ENCODE measurements around the gene TBCD.

Gene TBCD

DNA sequence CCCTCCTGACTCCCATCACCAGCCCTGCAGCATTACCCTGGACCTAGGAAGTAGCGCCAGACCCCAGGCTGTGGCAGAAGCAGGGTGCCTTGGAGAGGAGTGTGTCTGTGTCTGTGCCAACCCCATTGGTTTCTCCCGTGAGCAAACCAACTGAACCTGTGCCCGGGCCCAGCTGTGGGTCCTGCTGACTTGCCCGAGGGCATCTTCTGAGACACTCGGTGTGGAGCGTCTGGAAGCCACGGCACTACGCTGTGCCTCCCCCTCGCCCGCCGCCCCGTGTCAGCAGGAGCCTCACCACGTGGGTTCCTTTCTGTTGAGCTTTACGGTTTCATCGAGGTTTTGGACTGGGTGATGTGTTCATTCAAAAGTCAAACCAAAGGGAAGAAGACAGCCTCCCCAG, 60.2 kb downstream of the TBCD start:
- no peak for DNase-seq

DNA sequence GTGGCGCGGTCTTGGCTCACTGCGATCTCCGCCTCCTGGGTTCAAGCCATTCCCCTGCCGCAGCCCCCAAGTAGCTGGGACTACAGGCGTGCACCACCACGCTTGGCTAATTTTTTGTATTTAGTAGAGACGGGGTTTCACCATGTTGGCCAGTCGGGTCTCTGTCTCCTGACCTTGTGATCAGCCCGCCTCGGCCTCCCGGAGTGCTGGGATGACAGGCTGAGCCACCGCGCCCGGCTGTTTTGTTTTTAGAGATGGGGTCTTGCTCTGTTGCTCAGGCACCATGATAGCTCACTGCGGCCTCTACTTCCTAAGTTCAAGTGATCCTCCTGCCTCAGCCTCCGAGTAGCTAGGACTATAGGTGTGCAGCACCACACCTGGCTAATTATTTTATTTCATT, 60.7 kb downstream of the TBCD start:
- no peak for DNase-seq

DNA sequence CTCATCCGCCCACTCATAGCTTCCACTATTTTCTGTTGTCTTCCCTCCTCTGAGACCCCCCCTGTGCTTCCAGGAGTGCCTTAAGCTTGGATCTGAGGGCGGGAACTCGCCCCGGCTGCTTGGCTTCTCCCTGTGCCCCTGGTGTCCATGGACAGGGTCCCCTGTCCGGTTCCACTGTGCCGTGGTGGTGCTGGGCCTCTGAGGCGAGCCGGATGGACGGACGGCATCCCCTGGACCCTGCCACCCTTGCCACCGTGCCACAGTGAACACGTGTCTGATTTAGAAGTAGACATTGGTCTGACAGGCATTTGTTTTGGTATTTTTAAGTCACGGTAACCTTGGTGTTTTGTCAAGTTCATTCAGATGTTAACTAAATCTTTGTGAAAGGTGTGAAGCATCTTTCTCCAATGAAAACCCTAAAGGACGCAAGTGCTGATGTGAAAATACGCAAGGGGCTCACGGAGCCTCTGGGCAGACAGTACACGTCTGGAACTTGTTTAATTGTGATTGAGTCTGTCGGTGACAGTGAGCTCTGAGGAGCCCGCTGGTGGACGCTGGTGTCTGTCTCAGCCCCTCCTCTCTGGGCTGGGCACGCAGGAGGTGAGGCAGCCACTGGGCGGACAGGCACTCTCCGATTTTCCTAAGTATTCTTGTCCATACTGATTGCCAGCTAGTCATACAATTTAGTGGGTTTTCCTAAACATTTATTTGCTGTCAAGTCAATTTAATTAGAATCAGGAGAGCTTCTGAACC, 61.6 kb downstream of the TBCD start:
- DNase-seq, result no peak

- DNase-seq, result no peak
These were observed 63.0 kb downstream of the TBCD start for GRCh38 chr17:82814834-82815233.

DNA sequence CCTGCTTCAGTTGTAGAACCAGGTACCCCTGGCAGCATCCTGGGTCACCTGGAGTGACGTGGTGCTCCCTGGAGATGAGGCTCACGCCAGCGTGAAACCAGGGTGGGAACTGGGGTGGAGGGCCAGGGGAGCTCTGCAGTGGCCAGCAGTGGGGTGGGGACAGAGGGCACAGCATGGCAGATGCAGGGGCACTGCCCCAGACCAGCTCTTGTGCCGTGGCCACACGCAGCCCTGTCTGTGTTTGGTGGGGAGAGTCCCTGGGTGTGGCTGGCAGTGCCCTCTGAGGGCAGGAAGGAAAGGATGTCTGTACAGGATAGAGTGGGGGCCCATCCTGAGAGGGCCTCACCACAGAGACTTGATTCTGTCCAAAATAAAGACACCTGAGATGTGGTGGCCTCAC, 63.5 kb downstream of the TBCD start:
- DNase-seq, result no peak

- DNase-seq, result no peak
These were observed 64.0 kb downstream of the TBCD start for GRCh38 chr17:82815790-82816305.

GRCh38 chr17:82816358-82816757, 64.5 kb downstream of the TBCD start:
- no peak for DNase-seq

DNA sequence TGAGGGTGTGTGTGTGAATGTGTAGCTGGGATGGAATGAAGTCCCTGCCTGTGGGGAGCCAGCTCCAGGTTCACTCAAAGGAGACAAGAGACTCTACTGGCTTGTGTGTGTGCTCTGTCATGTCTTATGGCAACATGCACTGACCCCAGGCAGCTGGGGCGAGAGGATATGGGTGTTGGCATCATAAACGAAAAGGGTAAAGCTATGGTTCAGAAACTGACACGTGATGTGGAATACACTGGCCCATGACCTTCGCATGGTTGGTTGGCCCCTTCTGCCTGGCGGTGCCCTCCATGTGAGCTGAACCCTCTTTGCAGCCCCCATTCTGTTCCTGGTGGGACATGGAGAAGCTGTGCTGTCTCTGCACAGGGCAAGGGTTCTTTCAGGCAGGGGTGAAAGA, 66.1 kb downstream of the TBCD start:
- no peak for DNase-seq

DNA sequence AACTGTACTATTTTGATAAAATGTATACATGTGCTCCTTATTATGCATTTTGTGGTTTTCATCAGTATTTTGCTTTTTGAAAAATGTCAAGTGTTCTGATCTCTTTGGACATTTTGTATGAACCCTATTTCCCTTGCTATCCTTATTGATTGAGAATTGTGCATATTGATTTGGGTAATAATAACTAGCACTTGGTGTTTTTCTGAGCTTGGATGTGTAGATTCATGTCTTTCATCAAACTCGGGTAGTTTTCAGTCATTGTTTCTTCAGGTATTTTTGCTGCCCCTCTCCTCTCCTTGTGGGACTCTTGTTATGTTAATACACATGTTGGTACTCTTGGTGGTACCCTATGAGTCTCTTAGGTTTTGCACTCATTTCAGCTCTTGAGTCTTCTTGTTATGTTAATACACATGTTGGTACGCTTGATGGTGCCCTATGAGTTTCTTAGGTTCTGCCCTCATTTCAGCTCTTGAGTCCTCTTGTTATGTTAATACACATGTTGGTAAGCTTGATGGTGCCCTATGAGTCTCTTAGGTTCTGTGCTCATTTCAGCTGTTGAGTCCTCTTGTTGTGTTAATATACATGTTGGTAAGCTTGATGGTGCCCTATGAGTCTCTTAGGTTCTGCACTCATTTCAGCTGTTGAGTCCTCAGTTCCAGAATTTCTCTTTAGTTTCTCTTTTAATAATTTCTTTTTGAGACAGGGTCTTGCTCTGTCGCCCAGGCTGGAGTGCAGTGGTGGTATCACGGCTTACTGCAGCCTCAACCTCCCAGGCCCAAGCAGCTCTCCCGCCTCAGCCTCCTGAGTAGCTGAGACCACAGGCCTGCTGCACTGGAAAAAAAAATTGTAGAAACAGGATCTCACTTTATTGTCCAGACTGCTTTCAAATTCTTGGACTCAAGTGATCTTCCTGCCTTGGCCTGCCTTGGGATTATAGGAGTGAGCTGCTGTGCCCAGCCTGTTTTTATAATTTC, 68.7 kb downstream of the TBCD start:
- DNase-seq, result no peak

- DNase-seq, result no peak
These were observed 69.7 kb downstream of the TBCD start for GRCh38 chr17:82821554-82821953.

DNA sequence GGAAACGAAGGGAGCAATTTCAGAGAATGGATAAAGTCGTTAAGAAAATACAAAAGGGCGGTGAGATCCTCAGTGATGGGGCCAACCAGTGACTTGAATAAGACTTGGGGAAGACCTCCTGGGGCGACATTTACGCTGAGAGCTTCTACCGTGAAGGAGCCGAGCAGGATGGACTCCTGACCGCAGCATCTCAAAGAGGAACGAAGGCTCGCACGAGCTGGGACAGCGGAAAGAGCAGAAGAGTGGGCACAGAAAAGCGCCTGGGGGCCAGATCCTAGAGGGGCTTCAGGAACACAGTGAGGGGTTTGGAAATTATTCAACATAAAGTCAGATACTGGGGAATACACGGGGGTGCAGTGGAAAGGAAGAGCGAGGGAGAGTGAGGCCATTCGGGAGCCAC, 70.4 kb downstream of the TBCD start:
- DNase-seq, result no peak

DNA sequence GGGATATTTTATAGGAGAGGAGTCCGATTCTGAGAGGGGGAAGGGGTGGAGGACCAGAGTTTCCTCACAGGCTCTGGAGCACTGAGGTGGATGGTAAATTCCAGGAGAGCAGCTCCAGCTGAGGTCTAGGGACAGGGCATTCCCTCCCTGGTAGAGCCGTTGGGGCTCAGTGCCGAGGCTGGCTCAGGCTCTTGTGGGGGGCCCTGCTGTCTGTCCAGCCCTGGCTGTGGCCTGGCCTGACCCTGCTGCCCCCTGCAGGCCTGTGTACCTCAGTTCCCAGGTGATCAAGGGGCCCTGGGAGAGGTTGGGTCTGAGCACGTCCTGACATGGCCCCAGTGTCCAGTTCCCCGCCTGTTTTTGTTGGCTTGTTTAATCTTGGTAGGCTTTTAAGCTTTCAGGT, 71.1 kb downstream of the TBCD start:
- no peak for DNase-seq

- no peak for DNase-seq
These were observed 73.8 kb downstream of the TBCD start for GRCh38 chr17:82825540-82826124.

DNA sequence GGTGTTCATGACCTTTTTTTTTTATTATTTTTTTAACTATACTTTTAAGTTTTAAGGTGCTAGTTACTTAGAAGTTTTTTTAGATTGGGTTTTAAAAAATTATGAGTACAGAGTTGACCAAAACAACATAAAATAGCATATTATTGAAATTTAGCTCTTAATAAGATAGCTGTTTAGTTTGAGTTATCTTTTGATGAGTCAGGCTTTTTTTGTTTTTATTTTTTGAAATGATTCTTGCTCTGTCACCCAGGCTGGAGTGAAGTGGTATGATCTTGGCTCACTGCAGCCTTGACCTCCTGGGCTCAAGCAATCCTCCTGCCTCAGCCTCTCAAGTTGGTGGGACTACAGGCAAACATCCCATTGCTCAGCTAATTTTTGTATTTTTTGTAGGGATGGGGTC, 74.3 kb downstream of the TBCD start:
- no peak for DNase-seq

- no peak for DNase-seq
These were observed 75.1 kb downstream of the TBCD start for GRCh38 chr17:82826956-82827355.

DNA sequence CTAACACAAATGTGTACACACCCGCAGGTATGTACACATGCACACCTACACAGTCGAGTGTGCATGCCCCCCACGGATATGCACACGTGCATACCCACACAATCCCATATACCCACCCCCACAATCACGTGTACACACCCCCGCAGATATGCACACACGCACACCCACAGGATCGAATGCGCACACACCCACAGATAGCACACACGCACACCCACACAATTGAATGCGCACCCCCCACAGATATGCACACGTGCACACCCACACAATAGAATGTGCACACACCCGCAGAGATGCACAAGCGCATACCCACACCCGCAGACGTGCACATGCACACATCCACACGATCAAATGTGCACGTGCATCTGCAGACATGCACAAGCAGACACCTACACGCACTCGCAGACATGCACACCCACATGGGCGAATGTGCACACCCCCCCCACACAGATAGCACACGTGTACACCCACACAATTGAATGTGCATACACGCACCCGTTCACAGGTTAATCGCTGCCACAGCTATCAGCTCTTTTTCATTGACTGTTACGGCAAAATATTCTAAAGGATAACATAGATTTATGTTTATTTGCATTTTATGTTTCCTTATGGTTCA, 77.1 kb downstream of the TBCD start:
- DNase-seq, result no peak

DNA sequence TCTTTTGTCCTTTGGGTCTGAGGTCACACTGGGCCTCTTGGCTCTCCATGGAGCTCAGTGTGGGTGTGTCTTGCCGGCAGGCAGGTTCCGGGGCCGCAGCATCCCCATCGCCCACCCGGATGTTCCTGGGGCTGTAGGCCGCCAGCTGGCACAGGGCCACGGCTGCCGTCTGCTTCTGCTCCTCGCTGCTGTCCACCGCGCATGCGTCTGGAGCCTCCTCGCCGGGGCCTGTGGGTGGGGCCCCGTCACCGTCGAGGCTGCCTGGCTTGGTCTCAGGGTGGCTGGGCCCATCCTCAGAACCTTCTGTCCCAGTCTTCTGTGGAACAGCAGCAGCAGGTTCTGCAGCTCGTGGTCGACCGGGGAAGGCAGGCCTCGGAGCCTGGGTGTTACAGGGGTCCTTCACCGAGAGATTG, 78.4 kb downstream of the TBCD start:
- no peak for DNase-seq

DNA sequence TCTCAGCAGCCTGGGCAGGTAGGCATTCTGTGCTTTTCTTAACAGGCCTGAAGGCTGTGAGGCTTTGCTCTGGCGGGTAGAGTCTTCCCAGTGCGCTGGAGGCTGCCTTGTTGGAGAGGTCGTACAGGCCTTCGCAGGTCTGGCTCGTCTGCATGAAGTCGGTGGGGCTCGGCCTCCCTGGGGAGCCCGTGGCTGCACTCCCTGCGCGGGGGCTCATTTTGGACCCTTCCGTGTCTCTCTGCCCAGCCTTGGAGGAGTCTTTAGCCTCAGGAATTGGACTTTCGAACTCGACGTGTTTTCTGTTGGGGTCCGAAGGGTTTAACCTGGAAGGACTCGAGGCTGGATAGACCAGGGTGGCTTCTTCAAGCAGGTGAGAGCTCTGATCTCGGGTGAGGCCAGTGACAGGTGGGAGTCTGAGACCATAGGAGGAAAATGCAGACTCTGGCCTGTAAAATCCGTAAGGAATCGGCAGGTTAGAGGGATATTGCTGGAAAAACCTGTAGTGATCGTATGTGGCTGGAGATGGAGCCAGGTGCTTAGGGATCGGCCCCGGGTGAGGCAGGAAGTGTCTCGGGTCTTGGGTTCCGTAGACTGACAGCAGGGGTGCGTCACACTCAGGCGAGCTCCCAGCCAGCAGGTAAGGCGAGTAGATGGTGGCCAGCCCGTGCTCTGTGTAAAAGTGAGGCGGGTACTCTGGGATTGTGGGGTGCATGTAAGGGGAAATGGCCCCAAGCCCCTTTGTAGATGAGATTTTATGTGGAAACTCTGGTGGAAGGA, 79.4 kb downstream of the TBCD start:
- DNase-seq, result no peak

GRCh38 chr17:82831818-82832200, 79.9 kb downstream of the TBCD start:
- no peak for DNase-seq

- no peak for DNase-seq
These were observed 80.5 kb downstream of the TBCD start for GRCh38 chr17:82832411-82832810.

DNA sequence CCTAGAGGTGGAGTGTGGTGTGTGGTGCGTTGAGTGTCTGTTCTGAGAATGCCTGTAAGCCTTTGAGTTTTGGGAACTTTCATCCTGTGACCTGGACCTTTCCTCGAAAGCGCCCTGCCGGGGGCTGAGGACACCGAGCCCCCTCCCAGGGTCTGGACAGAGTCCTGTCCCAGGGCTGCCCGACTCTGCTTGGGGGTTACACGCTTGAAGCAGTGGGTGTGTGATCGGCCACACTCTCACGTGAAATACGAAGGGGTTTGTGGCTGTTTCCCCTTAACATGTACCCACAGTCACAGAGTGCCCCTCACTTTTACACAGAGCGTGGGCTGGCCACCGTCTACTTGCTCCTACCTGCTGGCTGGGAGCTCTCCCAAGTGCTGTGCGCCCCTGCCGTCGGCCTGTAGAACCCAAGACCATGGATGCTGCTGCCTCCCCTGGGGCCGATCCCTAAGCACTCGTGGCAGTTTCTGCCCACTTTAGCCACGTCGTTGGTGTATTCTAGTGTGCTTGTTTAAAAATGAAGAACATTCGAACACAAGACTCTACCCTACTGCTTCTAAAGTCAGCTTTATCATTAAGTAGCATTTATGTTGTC, 81.1 kb downstream of the TBCD start:
- no peak for DNase-seq

- DNase-seq, result no peak
These were observed 83.3 kb downstream of the TBCD start for GRCh38 chr17:82835122-82835521.
